ENCODE measurements around the gene PSME3. TPM values are rescaled to one million over a fixed set of nuclear protein-coding genes. Genes with fewer than 3 reads are reported as not detected.

Gene PSME3
- total and polyA plus RNA-seq, 2 experiments from 2014 or later: 86.4 to 99.5 TPM

- H3K36me3 ChIP-seq (replicated peaks; ENCODE audit: insufficient read depth, low read depth): no peaks in the 10 kb centered on the region
- H3K4me2 ChIP-seq: no peak overlapping the region
- DNase-seq (ENCODE audit: low spot score): no peak
- no peak overlapping the region for H3K27ac ChIP-seq
- H3K79me2 ChIP-seq: no peaks in the 10 kb centered on the region
- H3K9me2 ChIP-seq (replicated peaks; ENCODE audit: insufficient read depth): no peaks in the 10 kb centered on the region
- H4K20me1 ChIP-seq (ENCODE audit: insufficient read depth, poor library complexity, severe bottlenecking): no peaks in the 10 kb centered on the region
- peaks cover 16% of the 10 kb centered on the region for H3K4me1 ChIP-seq (ENCODE audit: insufficient read depth)
- no peaks in the 10 kb centered on the region for H3K9me3 ChIP-seq (ENCODE audit: low read depth)
- TF ChIP-seq EZH2 (IDR thresholded peaks at IDR 0.05; ENCODE audit: borderline replicate concordance) (no peak), EZH2phosphoT487 (IDR thresholded peaks at IDR 0.05; ENCODE audit: low read depth, severe bottlenecking, unreplicated experiment) (no peak)
- TF ChIP-seq, protein P1, sequence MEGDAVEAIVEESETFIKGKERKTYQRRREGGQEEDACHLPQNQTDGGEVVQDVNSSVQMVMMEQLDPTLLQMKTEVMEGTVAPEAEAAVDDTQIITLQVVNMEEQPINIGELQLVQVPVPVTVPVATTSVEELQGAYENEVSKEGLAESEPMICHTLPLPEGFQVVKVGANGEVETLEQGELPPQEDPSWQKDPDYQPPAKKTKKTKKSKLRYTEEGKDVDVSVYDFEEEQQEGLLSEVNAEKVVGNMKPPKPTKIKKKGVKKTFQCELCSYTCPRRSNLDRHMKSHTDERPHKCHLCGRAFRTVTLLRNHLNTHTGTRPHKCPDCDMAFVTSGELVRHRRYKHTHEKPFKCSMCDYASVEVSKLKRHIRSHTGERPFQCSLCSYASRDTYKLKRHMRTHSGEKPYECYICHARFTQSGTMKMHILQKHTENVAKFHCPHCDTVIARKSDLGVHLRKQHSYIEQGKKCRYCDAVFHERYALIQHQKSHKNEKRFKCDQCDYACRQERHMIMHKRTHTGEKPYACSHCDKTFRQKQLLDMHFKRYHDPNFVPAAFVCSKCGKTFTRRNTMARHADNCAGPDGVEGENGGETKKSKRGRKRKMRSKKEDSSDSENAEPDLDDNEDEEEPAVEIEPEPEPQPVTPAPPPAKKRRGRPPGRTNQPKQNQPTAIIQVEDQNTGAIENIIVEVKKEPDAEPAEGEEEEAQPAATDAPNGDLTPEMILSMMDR (IDR thresholded peaks at IDR 0.05; ENCODE audit: poor library complexity): no peak
- H2AFZ ChIP-seq: no peak overlapping the region
- WGBS (ENCODE audit: low lambda C conversion rate, missing lambda C conversion rate): 95% methylated on average over 52 of the region's 52 CpGs
- no peak overlapping the region for H3K4me3 ChIP-seq
- peaks cover 11% of the 10 kb centered on the region for H3K27me3 ChIP-seq
Observed at GRCh38 chr17:42784811-42785592, 48.2 kb upstream of the PSME3 start.

- Histone ChIP-seq H3K79me2 (no peaks in the 10 kb centered on the region), H3K27me3 (no peaks in the 10 kb centered on the region), H3K9me3 (ENCODE audit: low read depth) (no peaks in the 10 kb centered on the region), H3K4me3 (no peak overlapping the region), H3K9me2 (replicated peaks; ENCODE audit: insufficient read depth) (no peaks in the 10 kb centered on the region), H4K20me1 (ENCODE audit: insufficient read depth, poor library complexity, severe bottlenecking) (no peaks in the 10 kb centered on the region), H3K4me2 (no peak overlapping the region), H3K27ac (no peak overlapping the region), H2AFZ (no peak overlapping the region), H3K4me1 (ENCODE audit: insufficient read depth) (no peaks in the 10 kb centered on the region), H3K36me3 (replicated peaks; ENCODE audit: insufficient read depth, low read depth) (no peaks in the 10 kb centered on the region)
- TF ChIP-seq EZH2phosphoT487 (IDR thresholded peaks at IDR 0.05; ENCODE audit: low read depth, severe bottlenecking, unreplicated experiment) (no peak), EZH2 (IDR thresholded peaks at IDR 0.05; ENCODE audit: borderline replicate concordance) (no peak)
- TF ChIP-seq, protein P1 (IDR thresholded peaks at IDR 0.05; ENCODE audit: poor library complexity): no peak
- DNase-seq (ENCODE audit: low spot score): no peak
- 97% methylated on average over 10 of the region's 11 CpGs for WGBS (ENCODE audit: low lambda C conversion rate, missing lambda C conversion rate)
Observed at GRCh38 chr17:42787266-42787665, 45.9 kb upstream of the PSME3 start.

- Histone ChIP-seq H3K27ac (no peak overlapping the region), H4K20me1 (ENCODE audit: insufficient read depth, poor library complexity, severe bottlenecking) (no peaks in the 10 kb centered on the region), H3K27me3 (no peaks in the 10 kb centered on the region), H3K9me2 (replicated peaks; ENCODE audit: insufficient read depth) (no peaks in the 10 kb centered on the region), H3K4me2 (no peak overlapping the region), H3K79me2 (peaks cover 11% of the 10 kb centered on the region), H3K4me3 (no peak overlapping the region), H2AFZ (no peak overlapping the region), H3K4me1 (ENCODE audit: insufficient read depth) (peaks cover 5% of the 10 kb centered on the region), H3K36me3 (replicated peaks; ENCODE audit: insufficient read depth, low read depth) (no peaks in the 10 kb centered on the region), H3K9me3 (ENCODE audit: low read depth) (no peaks in the 10 kb centered on the region)
- no peak for DNase-seq (ENCODE audit: low spot score)
- TF ChIP-seq EZH2 (IDR thresholded peaks at IDR 0.05; ENCODE audit: borderline replicate concordance): no peak
- no peak for TF ChIP-seq EZH2phosphoT487 (IDR thresholded peaks at IDR 0.05; ENCODE audit: low read depth, severe bottlenecking, unreplicated experiment)
- TF ChIP-seq, protein P1 (IDR thresholded peaks at IDR 0.05; ENCODE audit: poor library complexity): no peak
- 90% methylated on average over 2 of the region's 2 CpGs for WGBS (ENCODE audit: low lambda C conversion rate, missing lambda C conversion rate)
Observed at GRCh38 chr17:42791948-42792347, 41.2 kb upstream of the PSME3 start.
